ENCODE results near the gene KIN. TPM values are rescaled to one million over a fixed set of nuclear protein-coding genes. Genes with fewer than 3 reads are reported as not detected.
A peak's percentile ranks its signal among the peaks of the same experiment; 100 is the strongest.

Gene KIN
- total and polyA plus RNA-seq, 2 experiments from 2014 or later: 8.5 to 31.7 TPM

- H3K9me2 ChIP-seq (ENCODE audit: insufficient read depth): no peaks in the 10 kb centered on the region
- H3K27ac ChIP-seq (ENCODE audit: low read depth): no peak overlapping the region
- H4K20me1 ChIP-seq (replicated peaks; ENCODE audit: insufficient read depth): peaks cover 9% of the 10 kb centered on the region; the same call in 1 of the 2 replicates
- H3K79me2 ChIP-seq (replicated peaks; ENCODE audit: insufficient read depth): peaks cover 65% of the 10 kb centered on the region
- H3K27me3 Mint-ChIP-seq (ENCODE audit: insufficient read depth, low read depth, poor library complexity): peaks cover 3% of the 10 kb centered on the region
- peaks cover 10% of the 10 kb centered on the region for H3K4me1 Mint-ChIP-seq
- H3K27ac Mint-ChIP-seq: peak overlapping the region; percentile 92
- ATAC-seq (peak; percentile 64), DNase-seq (ENCODE audit: low spot score) (peak; percentile 41)
- no peak overlapping the region for H3K4me3 ChIP-seq
- no peak overlapping the region for H3K4me2 ChIP-seq
- H3K9me3 Mint-ChIP-seq: no peaks in the 10 kb centered on the region
- peaks cover 13% of the 10 kb centered on the region; the same call in 2 of the 3 replicates for H3K36me3 Mint-ChIP-seq (ENCODE audit: low read depth)
- no peaks in the 10 kb centered on the region for H3K27me3 ChIP-seq (ENCODE audit: insufficient read depth)
- TF ChIP-seq REST (IDR thresholded peaks at IDR 0.05; ENCODE audit: unreplicated experiment) (no peak), EZH2 (IDR thresholded peaks at IDR 0.05; ENCODE audit: low read depth, unreplicated experiment) (no peak), ZNF331 (CRISPR knock-in tag; IDR thresholded peaks at IDR 0.05; ENCODE audit: low read depth) (no peak), CTCF (conservative IDR thresholded peaks at IDR 0.05; ENCODE audit: low read depth in 2 of 2) (no peak), JUNB (IDR thresholded peaks at IDR 0.05; ENCODE audit: unreplicated experiment) (no peak), EZH2phosphoT487 (IDR thresholded peaks at IDR 0.05; ENCODE audit: unreplicated experiment) (no peak), STAT1 (IDR thresholded peaks at IDR 0.05; ENCODE audit: unreplicated experiment) (no peak), NANOG (IDR thresholded peaks at IDR 0.05; ENCODE audit: borderline replicate concordance) (no peak), CREB1 (CRISPR knock-in tag; IDR thresholded peaks at IDR 0.05; ENCODE audit: low read depth) (no peak), ZNF462 (CRISPR knock-in tag; IDR thresholded peaks at IDR 0.05) (no peak), ETS1 (IDR thresholded peaks at IDR 0.05) (no peak), POLR2AphosphoS5 (IDR thresholded peaks at IDR 0.05; ENCODE audit: low read depth) (no peak), ZNF114 (CRISPR knock-in tag; IDR thresholded peaks at IDR 0.05) (no peak)
- no peaks in the 10 kb centered on the region; the same call in 1 of the 2 replicates for H3K36me3 ChIP-seq (ENCODE audit: insufficient read depth)
- no peak overlapping the region for H2AFZ ChIP-seq
- no peaks in the 10 kb centered on the region for H3F3A ChIP-seq (replicated peaks; ENCODE audit: low read depth)
- no peaks in the 10 kb centered on the region for H3K4me1 ChIP-seq (ENCODE audit: insufficient read depth)
- no peak overlapping the region for H3K4me3 Mint-ChIP-seq
Observed at GRCh38 chr10:7826971-7827370, 39.2 kb upstream of the KIN start.

All from GM23338 (cell line).